Peyer's patch (tissue), 4 donors: Measurements from ENCODE around the gene FUT2. TPM values are rescaled to one million over a fixed set of nuclear protein-coding genes. Genes with fewer than 3 reads are reported as not detected.

Experiments used
- DNase-seq, 3 donors: peaks; one replicate each; pipeline ENCODE4 v3.0.0-alpha.2; 2017 to 2019
- H3K27ac ChIP-seq, 4 donors: fragments of 200-600 bp; sonication (generic); one replicate each; pipeline ENCODE4 v1.5.1; 2016 to 2019
- H3K27me3 ChIP-seq, 2 donors: fragments of 200-600 bp; sonication (generic); one replicate each; pipeline ENCODE4 v1.5.1; 2019
- H3K36me3 ChIP-seq, 3 donors: fragments of 200-600 bp; sonication (generic); one replicate each; pipeline ENCODE4 v1.5.1; 2016 to 2019
- H3K4me1 ChIP-seq, 4 donors: fragments of 200-600 bp; sonication (generic); one replicate each; pipeline ENCODE4 v1.5.1; 2016 to 2019
- H3K4me3 ChIP-seq, 4 donors: fragments of 200-600 bp; sonication (generic); 1 replicate in 3 of 4; 2 replicates in 1 of 4; pipeline ENCODE4 v1.5.1; 2016 to 2019; ENCODE audit warnings: mild to moderate bottlenecking in 1 of 4
- H3K9me3 ChIP-seq, 4 donors: fragments of 200-600 bp; sonication (generic); one replicate each; pipeline ENCODE4 v1.5.1; 2016 to 2019; ENCODE audit warnings: mild to moderate bottlenecking in 1 of 4
- POLR2A ChIP-seq, 2 donors: fragments of 450-650 bp; IDR thresholded peaks; one replicate each; pipeline ENCODE4 v1.5.1; 2017; ENCODE audit warnings: antibody characterized with exemption in 2 of 2, mild to moderate bottlenecking in 2 of 2, moderate library complexity in 2 of 2
- total RNA-seq, 4 donors: library from RNA; depleted of rRNA; stranded (reverse); fragments of >200 nt; gene quantifications; one replicate each; pipeline ENCODE4 v1.1.0, GENCODE V29; 2016
- TF ChIP-seq, protein P1 (sequence below), 6 experiments: fragments of 450-650 bp in 4 of 6; fragments of 200-600 bp in 2 of 6; sonication (generic) in 1 of 6; IDR thresholded peaks; one replicate each; pipeline ENCODE4 v1.5.1; 2017 to 2019; ENCODE audit warnings: antibody characterized with exemption in 6 of 6, mild to moderate bottlenecking in 3 of 6, moderate library complexity in 1 of 6

Gene FUT2
- total RNA-seq, 4 donors from 2014 or later = 11.6 to 91.6 (median 53.8) TPM

DNA sequence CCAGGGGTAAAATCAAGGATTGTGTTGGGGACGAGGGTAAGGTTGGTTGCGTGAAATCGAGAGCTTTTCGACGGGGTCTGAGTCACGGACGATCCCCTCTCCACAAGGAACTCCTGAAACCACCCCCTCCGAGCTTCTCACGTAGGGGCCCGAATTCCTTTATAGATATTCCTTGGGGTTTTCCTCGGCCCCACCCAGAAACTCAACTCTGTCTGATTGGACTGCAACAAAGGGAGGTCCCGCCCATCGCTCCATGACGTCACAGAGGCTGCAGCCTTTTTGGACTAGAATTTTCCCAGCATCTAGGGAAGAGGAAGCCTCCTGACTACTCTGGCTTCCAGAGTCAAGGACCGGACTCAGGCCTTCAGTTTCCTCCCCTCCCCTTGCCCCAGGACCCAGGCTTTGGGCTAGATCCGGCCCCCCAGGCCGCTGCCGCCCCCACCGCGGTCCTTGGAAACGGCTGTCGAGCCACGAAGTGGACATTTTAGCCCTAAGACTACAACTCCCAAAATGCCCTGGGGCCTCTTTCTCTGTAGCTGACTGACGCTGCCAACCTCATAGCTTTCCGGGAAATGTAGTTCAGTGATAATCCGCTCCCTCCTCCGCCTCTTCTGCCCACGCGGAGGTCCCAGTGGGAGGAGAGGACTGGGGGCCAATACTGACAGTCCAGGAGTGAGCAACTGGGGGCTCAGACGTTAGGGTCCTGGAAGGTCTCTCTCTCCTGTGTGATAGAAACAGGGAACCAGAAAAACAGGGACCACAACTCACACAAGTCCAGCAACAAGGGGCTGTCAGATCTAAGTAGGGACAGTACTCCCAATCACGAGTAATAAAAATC, 51.2 kb downstream of the FUT2 start, which contains the start of gene IZUMO1:
Gene IZUMO1 (minus strand): TSS at position 172 of the 838 bp plus-strand sequence. CDS start 1,050 bp downstream, outside the sequence.
- DNase-seq = peak; percentile 32 to 73 (median 64)
- Histone ChIP-seq H3K36me3 (no peaks in the 10 kb centered on the region), H3K9me3 (no peaks in the 10 kb centered on the region), H3K4me1 (peaks cover 0 to 1% (median 0%) of the 10 kb centered on the region in 4 donors), H3K27me3 (no peaks in the 10 kb centered on the region), H3K27ac (peak within 1 kb of the TSS in 2 of 4 donors; percentile 61 to 72), H3K4me3 (peak within 1 kb of the TSS in 3 of 4 donors; percentile 32 to 42 (median 39))
- TF ChIP-seq POLR2A (IDR thresholded peaks at IDR 0.05) = no peak
- TF ChIP-seq, protein P1, sequence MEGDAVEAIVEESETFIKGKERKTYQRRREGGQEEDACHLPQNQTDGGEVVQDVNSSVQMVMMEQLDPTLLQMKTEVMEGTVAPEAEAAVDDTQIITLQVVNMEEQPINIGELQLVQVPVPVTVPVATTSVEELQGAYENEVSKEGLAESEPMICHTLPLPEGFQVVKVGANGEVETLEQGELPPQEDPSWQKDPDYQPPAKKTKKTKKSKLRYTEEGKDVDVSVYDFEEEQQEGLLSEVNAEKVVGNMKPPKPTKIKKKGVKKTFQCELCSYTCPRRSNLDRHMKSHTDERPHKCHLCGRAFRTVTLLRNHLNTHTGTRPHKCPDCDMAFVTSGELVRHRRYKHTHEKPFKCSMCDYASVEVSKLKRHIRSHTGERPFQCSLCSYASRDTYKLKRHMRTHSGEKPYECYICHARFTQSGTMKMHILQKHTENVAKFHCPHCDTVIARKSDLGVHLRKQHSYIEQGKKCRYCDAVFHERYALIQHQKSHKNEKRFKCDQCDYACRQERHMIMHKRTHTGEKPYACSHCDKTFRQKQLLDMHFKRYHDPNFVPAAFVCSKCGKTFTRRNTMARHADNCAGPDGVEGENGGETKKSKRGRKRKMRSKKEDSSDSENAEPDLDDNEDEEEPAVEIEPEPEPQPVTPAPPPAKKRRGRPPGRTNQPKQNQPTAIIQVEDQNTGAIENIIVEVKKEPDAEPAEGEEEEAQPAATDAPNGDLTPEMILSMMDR (IDR thresholded peaks at IDR 0.05) = no peak

DNA sequence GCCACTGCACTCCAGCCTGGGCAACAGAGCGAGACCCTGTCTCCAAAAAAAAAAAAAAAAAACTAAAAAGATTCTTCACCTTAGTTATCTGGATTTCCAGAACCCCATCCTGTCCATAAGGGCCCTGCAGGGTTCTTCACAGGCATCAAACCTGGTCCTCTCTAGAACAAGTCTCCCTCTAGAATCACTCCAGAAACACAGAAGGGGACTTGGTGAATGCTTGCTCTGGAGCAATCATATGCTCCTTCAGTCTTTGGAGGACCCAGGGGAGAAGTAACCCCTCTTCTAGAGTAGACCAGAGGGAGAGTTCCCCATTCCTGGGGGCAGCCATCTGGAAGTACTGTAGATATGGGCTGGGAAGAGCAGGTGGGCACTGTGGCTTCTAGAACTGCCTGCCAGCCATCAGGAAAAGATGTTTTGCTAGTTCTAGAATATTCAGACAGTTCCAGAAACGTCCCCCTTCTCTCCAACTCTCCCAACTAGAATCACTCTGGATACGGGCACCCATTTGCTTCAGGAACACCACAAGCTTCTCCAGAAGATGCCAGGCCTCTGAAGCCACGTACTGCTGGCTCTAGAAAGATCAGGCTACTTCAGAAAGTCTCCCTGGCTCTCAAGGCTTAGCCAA, 53.9 kb downstream of the FUT2 start:
- H3K4me3 ChIP-seq = no peak overlapping the region
- peaks cover 0 to 17% (median 10%) of the 10 kb centered on the region in 4 donors for H3K4me1 ChIP-seq
- H3K27ac ChIP-seq = no peak overlapping the region
- no peaks in the 10 kb centered on the region for H3K36me3 ChIP-seq
- no peaks in the 10 kb centered on the region for H3K27me3 ChIP-seq
- TF ChIP-seq, protein P1 (IDR thresholded peaks at IDR 0.05) = no peak
- no peak for TF ChIP-seq POLR2A (IDR thresholded peaks at IDR 0.05)
- H3K9me3 ChIP-seq = no peaks in the 10 kb centered on the region
- no peak for DNase-seq

DNA sequence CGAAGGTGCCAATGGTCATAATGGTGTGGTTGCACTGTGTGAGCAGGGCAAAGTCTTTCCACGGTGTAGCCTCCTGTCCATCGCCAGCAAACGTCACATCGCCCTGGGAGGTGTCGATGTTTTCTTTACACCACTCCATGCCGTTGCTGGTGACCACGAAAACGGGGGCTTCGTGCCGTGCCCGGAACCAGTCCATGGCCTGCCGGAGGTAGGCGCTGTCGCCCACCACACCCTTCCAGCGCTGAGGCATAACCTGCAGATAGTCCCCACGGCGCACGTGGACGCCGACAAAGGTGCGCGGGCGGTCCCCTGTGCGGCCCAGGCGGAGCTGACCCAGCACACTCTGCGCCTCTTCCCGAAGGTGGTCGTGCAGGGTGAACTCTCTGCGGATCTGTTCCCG, 54.6 kb downstream of the FUT2 start:
- H3K36me3 ChIP-seq = no peaks in the 10 kb centered on the region
- no peak for TF ChIP-seq POLR2A (IDR thresholded peaks at IDR 0.05)
- TF ChIP-seq, protein P1 (IDR thresholded peaks at IDR 0.05) = no peak
- H3K9me3 ChIP-seq = no peaks in the 10 kb centered on the region
- no peak for DNase-seq
- H3K4me1 ChIP-seq = peaks cover 0 to 17% (median 10%) of the 10 kb centered on the region in 4 donors
- no peak overlapping the region for H3K4me3 ChIP-seq
- H3K27me3 ChIP-seq = no peaks in the 10 kb centered on the region
- no peak overlapping the region for H3K27ac ChIP-seq

DNA sequence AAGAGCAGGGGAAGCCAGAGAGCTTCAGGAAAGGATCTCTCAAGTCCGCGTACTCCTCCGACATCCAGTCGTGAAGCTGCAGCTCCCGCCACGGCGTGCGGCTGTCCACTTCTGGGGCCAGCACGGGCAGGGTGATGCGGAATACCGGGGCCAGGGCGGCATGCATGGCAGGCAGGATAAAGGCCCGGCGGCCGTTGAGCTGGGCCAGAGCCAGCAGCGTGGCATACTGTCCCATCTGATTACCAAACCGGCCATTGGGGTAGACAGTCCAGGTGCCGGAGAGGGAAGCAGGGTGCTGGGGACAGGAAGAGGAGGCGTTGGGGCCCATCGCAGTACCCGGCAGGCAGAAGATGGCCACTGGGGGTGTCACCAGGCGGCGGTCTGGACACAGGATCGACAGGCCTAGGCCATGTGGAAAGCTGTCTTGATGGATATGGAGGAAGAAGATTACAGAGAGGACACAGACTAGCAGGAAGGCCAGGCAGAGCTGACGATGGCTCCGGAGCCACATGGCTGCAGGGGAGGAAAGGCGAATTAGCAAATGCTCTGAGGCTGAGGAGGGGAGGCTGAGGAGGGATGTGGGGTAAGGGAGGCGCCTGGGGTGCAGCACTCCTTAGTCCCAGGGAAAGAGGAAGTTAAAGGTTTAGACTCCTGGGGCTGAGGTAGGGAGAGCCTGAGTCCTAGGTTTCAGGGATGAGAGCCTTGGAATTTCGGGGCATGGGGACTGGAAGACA, 55.2 kb downstream of the FUT2 start:
- no peak overlapping the region for H3K27ac ChIP-seq
- H3K9me3 ChIP-seq = no peaks in the 10 kb centered on the region
- TF ChIP-seq, protein P1 (IDR thresholded peaks at IDR 0.05) = no peak
- no peak for TF ChIP-seq POLR2A (IDR thresholded peaks at IDR 0.05)
- H3K27me3 ChIP-seq = no peaks in the 10 kb centered on the region
- peaks cover 0 to 17% (median 10%) of the 10 kb centered on the region in 4 donors for H3K4me1 ChIP-seq
- no peak for DNase-seq
- H3K4me3 ChIP-seq = no peak overlapping the region
- no peaks in the 10 kb centered on the region for H3K36me3 ChIP-seq

DNA sequence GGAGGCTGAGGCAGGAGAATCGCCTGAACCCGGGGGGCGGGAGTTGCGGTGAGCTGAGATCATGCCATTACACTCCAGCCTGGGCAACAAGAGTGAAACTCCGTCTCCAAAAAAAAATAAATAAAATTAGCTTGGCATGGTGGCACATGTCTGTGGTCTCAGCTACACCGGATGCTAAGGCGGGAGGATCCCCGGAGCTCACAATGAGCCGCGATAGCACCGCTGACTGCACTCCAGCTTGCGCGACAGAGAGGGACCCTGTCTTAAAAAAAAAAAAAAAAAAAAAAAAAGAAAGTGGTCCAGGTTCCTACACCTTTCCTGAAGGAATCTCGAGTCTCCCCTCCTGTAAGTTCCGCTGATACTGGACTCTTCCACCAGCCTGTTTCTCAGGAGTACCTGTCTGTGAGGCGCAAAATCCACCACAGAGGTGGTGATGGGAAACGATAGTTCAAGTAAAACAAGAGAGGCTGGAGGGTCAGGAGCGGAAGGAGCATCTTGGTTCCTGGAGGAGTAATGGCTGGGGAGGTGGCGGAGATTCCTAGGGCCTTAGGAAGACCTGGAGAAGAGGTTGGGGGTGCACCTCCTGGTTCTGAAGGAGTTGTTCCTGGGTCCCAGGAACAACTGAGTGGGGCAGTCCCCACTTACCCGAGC, 56.2 kb downstream of the FUT2 start:
- H3K27ac ChIP-seq = peak overlapping the region in 2 of 4 donors; percentile 36
- H3K4me1 ChIP-seq = peaks cover 0 to 17% (median 10%) of the 10 kb centered on the region in 4 donors

More for the DNA sequence above, 56.2 kb downstream of the FUT2 start:
- Histone ChIP-seq H3K9me3 (no peaks in the 10 kb centered on the region), H3K4me3 (peak overlapping the region; percentile 13 to 50 (median 45)), H3K27me3 (no peaks in the 10 kb centered on the region), H3K36me3 (no peaks in the 10 kb centered on the region)
- DNase-seq = no peak
- TF ChIP-seq, protein P1 (IDR thresholded peaks at IDR 0.05) = no peak
- no peak for TF ChIP-seq POLR2A (IDR thresholded peaks at IDR 0.05)
